OCI-LY1 (cell line): ENCODE results near the gene SCLT1.

ENCODE experiments used
- CTCF ChIP-seq: fragments of 200-600 bp; sonication (generic), shearing (Covaris generic); IDR thresholded peaks from 2 replicates; pipeline ENCODE4 v1.5.1; 2017; ENCODE audit warnings: mild to moderate bottlenecking, antibody characterized with exemption, low read length, moderate library complexity, mixed read lengths
- EZH2 ChIP-seq: fragments of 200-600 bp; sonication (generic), shearing (Covaris generic); IDR thresholded peaks from 2 replicates; pipeline ENCODE4 v1.8.0; 2017; ENCODE audit warnings: borderline replicate concordance, mixed run types, mild to moderate bottlenecking, antibody characterized with exemption, low read length, moderate library complexity, mixed read lengths

GRCh38 chr4:128877934-128878333, 215.4 kb downstream of the SCLT1 start:
- no peak for TF ChIP-seq EZH2
- no peak for TF ChIP-seq CTCF
